ENCODE results near the gene PLG. TPM values are rescaled to one million over a fixed set of nuclear protein-coding genes. Genes with fewer than 3 reads are reported as not detected.

The PLG gene
- total RNA-seq, 1 experiment from 2014 or later = 0.72 TPM

DNA sequence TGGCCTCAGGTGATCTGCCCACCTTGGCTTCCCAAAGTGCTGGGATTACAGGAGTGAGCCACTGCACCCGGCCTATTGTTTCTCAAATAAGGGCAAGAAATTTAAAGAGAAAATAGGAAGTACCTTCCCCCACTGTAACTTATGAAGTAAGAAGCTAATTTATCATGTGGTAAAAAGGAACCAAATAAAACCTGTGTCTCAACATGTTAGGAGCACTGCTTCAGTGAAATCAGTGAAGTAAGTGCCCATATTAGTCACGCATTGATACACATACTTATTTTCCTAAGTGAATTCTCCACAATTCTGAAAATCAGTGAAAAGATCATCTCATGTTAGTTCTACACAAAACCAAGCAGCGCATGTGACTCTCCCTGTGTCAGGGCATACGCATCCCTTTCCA, 23.8 kb upstream of the PLG start:
- ATAC-seq (no peak), DNase-seq (ENCODE audit: low spot score) (no peak)
- Mint-ChIP-seq H3K9me3 (peaks cover 11% of the 10 kb centered on the region), H3K4me3 (peak overlapping the region; percentile 71), H3K27ac (no peak overlapping the region), H3K27me3 (ENCODE audit: low read depth) (peaks cover 46% of the 10 kb centered on the region), H3K36me3 (peaks cover 2% of the 10 kb centered on the region; the same call in 1 of the 2 replicates), H3K4me1 (no peaks in the 10 kb centered on the region)
- ChIA-PET CTCF (interaction anchor here (0.7 kb wide), 1 partner anchor 144 kb away, joined by 6 read pairs; no protein-coding TSS in a partner anchor), POLR2A (interaction anchor here (0.7 kb wide), 1 partner anchor 658 kb away, joined by 7 read pairs; no protein-coding TSS in a partner anchor)
- TF ChIP-seq ZNF121 (CRISPR knock-in tag; IDR thresholded peaks at IDR 0.05) (no peak), KAT7 (CRISPR knock-in tag; IDR thresholded peaks at IDR 0.05; ENCODE audit: borderline replicate concordance) (no peak), NR1H2 (CRISPR knock-in tag; IDR thresholded peaks at IDR 0.05) (no peak), JAZF1 (CRISPR knock-in tag; IDR thresholded peaks at IDR 0.05) (no peak), NFE2L1 (CRISPR knock-in tag; IDR thresholded peaks at IDR 0.05) (no peak), FOXP1 (CRISPR knock-in tag; IDR thresholded peaks at IDR 0.05; ENCODE audit: borderline replicate concordance) (no peak), NFYB (CRISPR knock-in tag; conservative IDR thresholded peaks at IDR 0.05; ENCODE audit: low read depth) (no peak), GRHL2 (CRISPR knock-in tag; IDR thresholded peaks at IDR 0.05; ENCODE audit: insufficient replicate concordance, severe bottlenecking) (no peak)
- TF ChIP-seq, protein P1, sequence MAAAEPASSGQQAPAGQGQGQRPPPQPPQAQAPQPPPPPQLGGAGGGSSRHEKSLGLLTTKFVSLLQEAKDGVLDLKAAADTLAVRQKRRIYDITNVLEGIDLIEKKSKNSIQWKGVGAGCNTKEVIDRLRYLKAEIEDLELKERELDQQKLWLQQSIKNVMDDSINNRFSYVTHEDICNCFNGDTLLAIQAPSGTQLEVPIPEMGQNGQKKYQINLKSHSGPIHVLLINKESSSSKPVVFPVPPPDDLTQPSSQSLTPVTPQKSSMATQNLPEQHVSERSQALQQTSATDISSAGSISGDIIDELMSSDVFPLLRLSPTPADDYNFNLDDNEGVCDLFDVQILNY (CRISPR knock-in tag; IDR thresholded peaks at IDR 0.05) = no peak
- TF ChIP-seq, protein P2, sequence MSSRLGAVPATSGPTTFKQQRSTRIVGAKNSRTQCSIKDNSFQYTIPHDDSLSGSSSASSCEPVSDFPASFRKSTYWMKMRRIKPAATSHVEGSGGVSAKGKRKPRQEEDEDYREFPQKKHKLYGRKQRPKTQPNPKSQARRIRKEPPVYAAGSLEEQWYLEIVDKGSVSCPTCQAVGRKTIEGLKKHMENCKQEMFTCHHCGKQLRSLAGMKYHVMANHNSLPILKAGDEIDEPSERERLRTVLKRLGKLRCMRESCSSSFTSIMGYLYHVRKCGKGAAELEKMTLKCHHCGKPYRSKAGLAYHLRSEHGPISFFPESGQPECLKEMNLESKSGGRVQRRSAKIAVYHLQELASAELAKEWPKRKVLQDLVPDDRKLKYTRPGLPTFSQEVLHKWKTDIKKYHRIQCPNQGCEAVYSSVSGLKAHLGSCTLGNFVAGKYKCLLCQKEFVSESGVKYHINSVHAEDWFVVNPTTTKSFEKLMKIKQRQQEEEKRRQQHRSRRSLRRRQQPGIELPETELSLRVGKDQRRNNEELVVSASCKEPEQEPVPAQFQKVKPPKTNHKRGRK (CRISPR knock-in tag; IDR thresholded peaks at IDR 0.05; ENCODE audit: borderline replicate concordance) = no peak

DNA sequence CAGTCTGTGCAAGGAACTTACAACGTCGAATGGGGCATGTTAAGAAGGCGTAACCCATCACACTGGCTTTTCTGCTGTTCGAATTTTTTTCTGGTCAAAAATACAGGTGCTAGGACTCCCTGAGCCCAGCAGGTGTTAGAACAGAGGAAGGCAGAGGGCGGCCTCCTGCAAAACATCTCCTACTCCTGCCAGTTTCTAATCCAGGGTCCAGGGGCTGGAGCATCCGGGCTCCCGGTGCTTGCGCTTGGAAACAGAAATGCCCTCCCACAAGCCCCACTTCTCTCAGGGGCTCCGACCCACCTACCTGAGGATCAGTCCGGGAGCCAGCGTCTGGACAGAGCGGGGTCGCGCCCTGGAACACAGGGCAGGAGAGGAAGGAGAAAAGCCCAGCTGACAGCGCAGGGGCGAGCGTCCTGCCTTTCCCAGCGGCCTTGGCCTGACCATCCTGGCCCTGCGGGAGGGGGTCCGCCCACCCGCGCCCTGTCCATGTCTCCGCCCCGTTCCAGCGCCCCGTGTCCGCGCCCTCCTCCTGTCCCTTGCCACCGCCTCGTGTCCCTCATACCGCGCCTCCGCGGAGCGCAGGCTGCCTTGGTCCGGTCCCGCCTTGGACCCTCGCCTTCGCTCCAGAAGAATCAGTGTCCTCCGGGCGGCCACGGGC, 23.2 kb upstream of the PLG start:
- TF ChIP-seq, protein P3, sequence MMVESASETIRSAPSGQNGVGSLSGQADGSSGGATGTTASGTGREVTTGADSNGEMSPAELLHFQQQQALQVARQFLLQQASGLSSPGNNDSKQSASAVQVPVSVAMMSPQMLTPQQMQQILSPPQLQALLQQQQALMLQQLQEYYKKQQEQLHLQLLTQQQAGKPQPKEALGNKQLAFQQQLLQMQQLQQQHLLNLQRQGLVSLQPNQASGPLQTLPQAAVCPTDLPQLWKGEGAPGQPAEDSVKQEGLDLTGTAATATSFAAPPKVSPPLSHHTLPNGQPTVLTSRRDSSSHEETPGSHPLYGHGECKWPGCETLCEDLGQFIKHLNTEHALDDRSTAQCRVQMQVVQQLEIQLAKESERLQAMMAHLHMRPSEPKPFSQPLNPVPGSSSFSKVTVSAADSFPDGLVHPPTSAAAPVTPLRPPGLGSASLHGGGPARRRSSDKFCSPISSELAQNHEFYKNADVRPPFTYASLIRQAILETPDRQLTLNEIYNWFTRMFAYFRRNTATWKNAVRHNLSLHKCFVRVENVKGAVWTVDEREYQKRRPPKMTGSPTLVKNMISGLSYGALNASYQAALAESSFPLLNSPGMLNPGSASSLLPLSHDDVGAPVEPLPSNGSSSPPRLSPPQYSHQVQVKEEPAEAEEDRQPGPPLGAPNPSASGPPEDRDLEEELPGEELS (CRISPR knock-in tag; IDR thresholded peaks at IDR 0.05) = peak; percentile 90
- 0 out of 2 replicates have a peak, but pooled peaks have one; percentile 34 for TF ChIP-seq TP53 (CRISPR knock-in tag; IDR thresholded peaks at IDR 0.05)
- 0 out of 2 replicates have a peak, but pooled peaks have one; percentile 25 for TF ChIP-seq TEAD1 (CRISPR knock-in tag; IDR thresholded peaks at IDR 0.05)
- peak; percentile 80; the same call in 1 of the 2 replicates for TF ChIP-seq FOXP1 (CRISPR knock-in tag; IDR thresholded peaks at IDR 0.05; ENCODE audit: borderline replicate concordance)
- TF ChIP-seq, protein P4, sequence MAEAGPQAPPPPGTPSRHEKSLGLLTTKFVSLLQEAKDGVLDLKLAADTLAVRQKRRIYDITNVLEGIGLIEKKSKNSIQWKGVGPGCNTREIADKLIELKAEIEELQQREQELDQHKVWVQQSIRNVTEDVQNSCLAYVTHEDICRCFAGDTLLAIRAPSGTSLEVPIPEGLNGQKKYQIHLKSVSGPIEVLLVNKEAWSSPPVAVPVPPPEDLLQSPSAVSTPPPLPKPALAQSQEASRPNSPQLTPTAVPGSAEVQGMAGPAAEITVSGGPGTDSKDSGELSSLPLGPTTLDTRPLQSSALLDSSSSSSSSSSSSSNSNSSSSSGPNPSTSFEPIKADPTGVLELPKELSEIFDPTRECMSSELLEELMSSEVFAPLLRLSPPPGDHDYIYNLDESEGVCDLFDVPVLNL (CRISPR knock-in tag; IDR thresholded peaks at IDR 0.05; ENCODE audit: borderline replicate concordance, low read depth) = no peak
- TF ChIP-seq, protein P5, sequence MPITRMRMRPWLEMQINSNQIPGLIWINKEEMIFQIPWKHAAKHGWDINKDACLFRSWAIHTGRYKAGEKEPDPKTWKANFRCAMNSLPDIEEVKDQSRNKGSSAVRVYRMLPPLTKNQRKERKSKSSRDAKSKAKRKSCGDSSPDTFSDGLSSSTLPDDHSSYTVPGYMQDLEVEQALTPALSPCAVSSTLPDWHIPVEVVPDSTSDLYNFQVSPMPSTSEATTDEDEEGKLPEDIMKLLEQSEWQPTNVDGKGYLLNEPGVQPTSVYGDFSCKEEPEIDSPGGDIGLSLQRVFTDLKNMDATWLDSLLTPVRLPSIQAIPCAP (CRISPR knock-in tag; IDR thresholded peaks at IDR 0.05) = peak; percentile 46; the same call in 1 of the 2 replicates
- no peak for TF ChIP-seq ESRRA (CRISPR knock-in tag; IDR thresholded peaks at IDR 0.05; ENCODE audit: borderline replicate concordance)
- 0 out of 2 replicates have a peak, but pooled peaks have one; percentile 33 for TF ChIP-seq ZNF138 (CRISPR knock-in tag; conservative IDR thresholded peaks at IDR 0.05)
- TF ChIP-seq, protein P6, sequence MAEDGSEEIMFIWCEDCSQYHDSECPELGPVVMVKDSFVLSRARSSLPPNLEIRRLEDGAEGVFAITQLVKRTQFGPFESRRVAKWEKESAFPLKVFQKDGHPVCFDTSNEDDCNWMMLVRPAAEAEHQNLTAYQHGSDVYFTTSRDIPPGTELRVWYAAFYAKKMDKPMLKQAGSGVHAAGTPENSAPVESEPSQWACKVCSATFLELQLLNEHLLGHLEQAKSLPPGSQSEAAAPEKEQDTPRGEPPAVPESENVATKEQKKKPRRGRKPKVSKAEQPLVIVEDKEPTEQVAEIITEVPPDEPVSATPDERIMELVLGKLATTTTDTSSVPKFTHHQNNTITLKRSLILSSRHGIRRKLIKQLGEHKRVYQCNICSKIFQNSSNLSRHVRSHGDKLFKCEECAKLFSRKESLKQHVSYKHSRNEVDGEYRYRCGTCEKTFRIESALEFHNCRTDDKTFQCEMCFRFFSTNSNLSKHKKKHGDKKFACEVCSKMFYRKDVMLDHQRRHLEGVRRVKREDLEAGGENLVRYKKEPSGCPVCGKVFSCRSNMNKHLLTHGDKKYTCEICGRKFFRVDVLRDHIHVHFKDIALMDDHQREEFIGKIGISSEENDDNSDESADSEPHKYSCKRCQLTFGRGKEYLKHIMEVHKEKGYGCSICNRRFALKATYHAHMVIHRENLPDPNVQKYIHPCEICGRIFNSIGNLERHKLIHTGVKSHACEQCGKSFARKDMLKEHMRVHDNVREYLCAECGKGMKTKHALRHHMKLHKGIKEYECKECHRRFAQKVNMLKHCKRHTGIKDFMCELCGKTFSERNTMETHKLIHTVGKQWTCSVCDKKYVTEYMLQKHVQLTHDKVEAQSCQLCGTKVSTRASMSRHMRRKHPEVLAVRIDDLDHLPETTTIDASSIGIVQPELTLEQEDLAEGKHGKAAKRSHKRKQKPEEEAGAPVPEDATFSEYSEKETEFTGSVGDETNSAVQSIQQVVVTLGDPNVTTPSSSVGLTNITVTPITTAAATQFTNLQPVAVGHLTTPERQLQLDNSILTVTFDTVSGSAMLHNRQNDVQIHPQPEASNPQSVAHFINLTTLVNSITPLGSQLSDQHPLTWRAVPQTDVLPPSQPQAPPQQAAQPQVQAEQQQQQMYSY (CRISPR knock-in tag; IDR thresholded peaks at IDR 0.05) = 0 out of 2 replicates have a peak, but pooled peaks have one; percentile 16
- TF ChIP-seq GTF2I (CRISPR knock-in tag; conservative IDR thresholded peaks at IDR 0.05) = no peak
- TF ChIP-seq ETV6 (CRISPR knock-in tag; IDR thresholded peaks at IDR 0.05) = peak; percentile 50; the same call in 1 of the 2 replicates
- peak; percentile 60; the same call in 1 of the 2 replicates for TF ChIP-seq ZBTB21 (CRISPR knock-in tag; IDR thresholded peaks at IDR 0.05; ENCODE audit: borderline replicate concordance)
- TF ChIP-seq, protein P7, sequence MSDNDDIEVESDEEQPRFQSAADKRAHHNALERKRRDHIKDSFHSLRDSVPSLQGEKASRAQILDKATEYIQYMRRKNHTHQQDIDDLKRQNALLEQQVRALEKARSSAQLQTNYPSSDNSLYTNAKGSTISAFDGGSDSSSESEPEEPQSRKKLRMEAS (CRISPR knock-in tag; IDR thresholded peaks at IDR 0.05) = peak; percentile 88
- Mint-ChIP-seq H3K27me3 (ENCODE audit: low read depth) (peaks cover 41% of the 10 kb centered on the region), H3K27ac (no peak overlapping the region), H3K4me3 (peak overlapping the region; percentile 71), H3K9me3 (peaks cover 11% of the 10 kb centered on the region), H3K4me1 (no peaks in the 10 kb centered on the region), H3K36me3 (peaks cover 6% of the 10 kb centered on the region)
- ChIA-PET POLR2A (no interaction called here), CTCF (no interaction called here)
- ATAC-seq = peak; percentile 84
- DNase-seq (ENCODE audit: low spot score) = peak; percentile 35
